Panc1 (cell line): ENCODE results near the gene TBC1D22A. TPM values are rescaled to one million over a fixed set of nuclear protein-coding genes. Genes with fewer than 3 reads are reported as not detected.

Experiments
- ATAC-seq: fragments of 200-7000 bp; cut with Tn5 transposase; 2 replicates; pipeline ENCODE4 v1.9.1; 2020; ENCODE audit warnings: mild to moderate bottlenecking, moderate library complexity
- BruUV-seq: library from RNA; stranded (reverse); fragments of 400-500 nt; replicated peaks from 2 replicates; lab custom pipeline; 2021; lab: Mats Ljungman, UMichigan
- CTCF ChIA-PET: fragments of 300-600 bp; sonication (Branson Sonifier 250); formaldehyde crosslinking; loops from one replicate; lab custom pipeline; 2022; ENCODE audit warnings: antibody characterized with exemption; lab: Charles Lee
- POLR2A ChIA-PET: fragments of 300-600 bp; sonication (Branson Sonifier 250); formaldehyde crosslinking; loops from one replicate; lab custom pipeline; 2022; ENCODE audit warnings: antibody characterized with exemption; lab: Charles Lee
- DNase-seq: peaks from one replicate; pipeline ENCODE4 v3.0.0-alpha.2; 2010; ENCODE audit warnings: low read depth, low spot score
- H3K27ac ChIP-seq: 2 replicates; pipeline ENCODE4 v1.5.1; 2011; ENCODE audit warnings: mild to moderate bottlenecking, low read length, inconsistent platforms
- H3K27me3 ChIP-seq: fragments of 200-500 bp; sonication (Bioruptor generic); 2 replicates; pipeline ENCODE4 v1.6.0; 2014; ENCODE audit warnings: low read length, inconsistent platforms; ENCODE audit not compliant: control insufficient read depth, insufficient read depth
- H3K36me3 ChIP-seq: fragments of 200-500 bp; sonication (Bioruptor generic); 2 replicates; pipeline ENCODE4 v1.5.1; 2014; ENCODE audit warnings: inconsistent platforms, mild to moderate bottlenecking, low read length, moderate library complexity; ENCODE audit not compliant: control insufficient read depth, insufficient read depth
- H3K4me1 ChIP-seq: 2 replicates; pipeline ENCODE4 v1.5.1; 2011; ENCODE audit warnings: inconsistent platforms, mild to moderate bottlenecking, low read length, moderate library complexity; ENCODE audit not compliant: control insufficient read depth, insufficient read depth
- H3K4me3 ChIP-seq, 2 experiments: 2 replicates each; pipeline ENCODE4 v1.5.1; 2011 to 2012; ENCODE audit warnings: low read depth in 2 of 2, low read length in 2 of 2, mild to moderate bottlenecking in 2 of 2, inconsistent platforms in 1 of 2, moderate library complexity in 1 of 2
- H3K9me3 ChIP-seq: fragments of 200-500 bp; sonication (Bioruptor generic); 2 replicates; pipeline ENCODE4 v1.5.1; 2014; ENCODE audit warnings: low read depth, mild to moderate bottlenecking, inconsistent platforms, low read length, moderate library complexity; ENCODE audit not compliant: control insufficient read depth, insufficient read depth
- CTCF ChIP-seq: fragments of 450-650 bp; IDR thresholded peaks from 2 replicates; pipeline ENCODE4 v1.5.1; 2017; ENCODE audit warnings: mild to moderate bottlenecking
- POLR2AphosphoS5 ChIP-seq: IDR thresholded peaks from 2 replicates; pipeline ENCODE4 v1.6.1; 2012; ENCODE audit warnings: mild to moderate bottlenecking, low read depth, low read length, moderate library complexity
- REST ChIP-seq, 2 experiments: IDR thresholded peaks; 2 replicates each; pipeline ENCODE4 v1.6.1; 2011 to 2012; ENCODE audit warnings: low read depth in 2 of 2, control low read depth in 1 of 2, low read length in 1 of 2, mild to moderate bottlenecking in 1 of 2, moderate library complexity in 1 of 2; ENCODE audit not compliant: insufficient read depth in 1 of 2
- SIN3A ChIP-seq: IDR thresholded peaks from 2 replicates; pipeline ENCODE4 v1.6.1; 2012; ENCODE audit warnings: low read depth, mild to moderate bottlenecking, low read length, moderate library complexity, borderline replicate concordance; ENCODE audit not compliant: insufficient read depth
- TCF7L2 ChIP-seq: IDR thresholded peaks from 2 replicates; pipeline ENCODE4 v1.6.1; 2011; ENCODE audit warnings: mild to moderate bottlenecking, low read depth, low read length, inconsistent platforms
- in situ Hi-C: cut with HindIII; loops from 2 replicates; pipeline ENCODE4 v1.10.0; 2016; ENCODE audit warnings: low sequenced_read_pairs, low pct_unique_long_range_greater_than_20kb
- intact Hi-C: fragments of 100-400 bp; cut with micrococcal nuclease; formaldehyde crosslinking; loops from one replicate; pipeline ENCODE4 v1.10.0; 2022; ENCODE audit not compliant: unreplicated experiment
- total RNA-seq: library from RNA; stranded (reverse); gene quantifications from one replicate; pipeline ENCODE4 v1.2.1, GENCODE V29; 2021; ENCODE audit not compliant: unreplicated experiment

TBC1D22A gene
- total RNA-seq, 1 experiment from 2014 or later = 28.7 TPM

GRCh38 chr22:47032956-47033647 is 270.7 kb downstream of the TBC1D22A start:
- intact Hi-C loops (no loop called here), in situ Hi-C loops (no loop called here)
- Histone ChIP-seq H3K4me1 (no peaks in the 10 kb centered on the region), H3K27me3 (no peaks in the 10 kb centered on the region), H3K9me3 (no peaks in the 10 kb centered on the region), H3K27ac (no peak overlapping the region), H3K4me3 (no peak overlapping the region), H3K36me3 (no peaks in the 10 kb centered on the region)
- ATAC-seq = no peak
- TF ChIP-seq CTCF (no peak), REST (IDR thresholded peaks at IDR 0.05; ENCODE audit: insufficient read depth in 1 of 2, low read depth in 2 of 2, low read length in 1 of 2) (no peak), TCF7L2 (no peak), POLR2AphosphoS5 (no peak), SIN3A (no peak)
- ChIA-PET POLR2A (no interaction called here), CTCF (no interaction called here)
- BruUV-seq = no TSS peak
- DNase-seq = no peak

GRCh38 chr22:47033648-47034000 is 271.2 kb downstream of the TBC1D22A start:
- ChIA-PET POLR2A (no interaction called here), CTCF (no interaction called here)
- BruUV-seq = no TSS peak
- Histone ChIP-seq H3K27me3 (no peaks in the 10 kb centered on the region), H3K9me3 (no peaks in the 10 kb centered on the region), H3K4me1 (no peaks in the 10 kb centered on the region), H3K4me3 (no peak overlapping the region), H3K36me3 (no peaks in the 10 kb centered on the region), H3K27ac (no peak overlapping the region)
- intact Hi-C loops = no loop called here
- in situ Hi-C loops = no loop called here
- no peak for TF ChIP-seq REST (IDR thresholded peaks at IDR 0.05; ENCODE audit: insufficient read depth in 1 of 2, low read depth in 2 of 2, low read length in 1 of 2)
- TF ChIP-seq TCF7L2 = no peak
- no peak for TF ChIP-seq POLR2AphosphoS5
- TF ChIP-seq CTCF = no peak
- no peak for TF ChIP-seq SIN3A
- ATAC-seq = no peak
- no peak for DNase-seq
